ENCODE results near the gene SLC8B1. TPM values are rescaled to one million over a fixed set of nuclear protein-coding genes. Genes with fewer than 3 reads are reported as not detected.

Gene SLC8B1
- total and polyA plus RNA-seq, 2 of the 4 experiments (the other 2 are of a cell fraction) = 4.1 to 10.2 TPM

- Histone ChIP-seq H4K91ac (ENCODE audit: insufficient read depth, low read depth, low read length) (no peak overlapping the region), H2BK5ac (ENCODE audit: low read depth, low read length, poor library complexity, severe bottlenecking) (no peak overlapping the region), H3K23ac (ENCODE audit: low read depth, low read length) (no peak overlapping the region), H3K27me3 (ENCODE audit: control insufficient read depth, insufficient read depth, low read length) (no peaks in the 10 kb centered on the region), H3K9ac (ENCODE audit: low read depth, low read length) (no peak overlapping the region), H2BK20ac (ENCODE audit: low read depth, low read length) (no peak overlapping the region), H4K20me1 (ENCODE audit: insufficient read depth, low read length) (no peaks in the 10 kb centered on the region), H3K27ac (ENCODE audit: insufficient read depth, low read length) (no peak overlapping the region), H2BK120ac (ENCODE audit: low read depth, low read length) (no peak overlapping the region), H3K18ac (ENCODE audit: low read depth, low read length) (no peak overlapping the region), H2AFZ (replicated peaks; ENCODE audit: low read length, poor library complexity) (no peak overlapping the region), H2AK5ac (ENCODE audit: low read depth, low read length) (no peak overlapping the region), H2AK9ac (replicated peaks; ENCODE audit: low read depth, low read length, poor library complexity) (no peak overlapping the region), H3K9me1 (ENCODE audit: insufficient read depth, low read length) (no peaks in the 10 kb centered on the region), H4K8ac (ENCODE audit: low read depth in 2 of 2, low read length in 2 of 2) (no peak overlapping the region), H3K4me1 (ENCODE audit: control insufficient read depth, insufficient read depth, low read length) (no peaks in the 10 kb centered on the region), H4K5ac (ENCODE audit: low read depth, low read length) (no peak overlapping the region), H3K14ac (replicated peaks; ENCODE audit: low read depth, low read length) (no peak overlapping the region), H3K4me2 (ENCODE audit: low read depth, low read length) (no peak overlapping the region), H3K56ac (ENCODE audit: extremely low read depth, insufficient read depth, low read length) (no peak overlapping the region), H2BK15ac (ENCODE audit: low read depth, low read length) (no peak overlapping the region), H3K4ac (ENCODE audit: low read depth, low read length) (no peak overlapping the region), H3K36me3 (ENCODE audit: control insufficient read depth, insufficient read depth, low read length) (peaks cover 14% of the 10 kb centered on the region; the same call in 1 of the 2 replicates), H3K4me3 (ENCODE audit: insufficient read depth, low read depth, low read length) (no peak overlapping the region), H3K9me3 (ENCODE audit: control insufficient read depth, insufficient read depth, low read length) (no peaks in the 10 kb centered on the region), H3K79me1 (ENCODE audit: low read depth in 1 of 2, low read length in 2 of 2) (no peaks in the 10 kb centered on the region)
- no TSS peak for BruUV-seq (replicated peaks)
- ATAC-seq (ENCODE audit: low read depth) = no peak
- 70% methylated on average over 11 of the region's 22 CpGs; no CpG with 5 or more reads in 1 of the 2 experiments for WGBS, 2 experiments (ENCODE audit: extremely low coverage in 2 of 2, insufficient read length in 1 of 2)
- ChIA-PET POLR2A (ENCODE audit: unreplicated experiment) (no interaction called here), CTCF (no interaction called here)
- TF ChIP-seq POLR2A (IDR thresholded peaks at IDR 0.05; ENCODE audit: low read depth, low read length) (no peak), MXI1 (IDR thresholded peaks at IDR 0.05; ENCODE audit: borderline replicate concordance, low read depth, low read length) (no peak), CHD1 (IDR thresholded peaks at IDR 0.05; ENCODE audit: low read depth, low read length) (no peak), CTCF (conservative IDR thresholded peaks at IDR 0.05; ENCODE audit: low read depth, low read length) (no peak), RAD21 (IDR thresholded peaks at IDR 0.05; ENCODE audit: low read length) (no peak), BHLHE40 (IDR thresholded peaks at IDR 0.05; ENCODE audit: low read depth, low read length) (no peak), SMC3 (IDR thresholded peaks at IDR 0.05; ENCODE audit: low read depth, low read length) (no peak), MAZ (IDR thresholded peaks at IDR 0.05; ENCODE audit: borderline replicate concordance, low read depth, low read length) (no peak), CEBPB (IDR thresholded peaks at IDR 0.05; ENCODE audit: low read depth, low read length) (no peak), ELK1 (IDR thresholded peaks at IDR 0.05; ENCODE audit: borderline replicate concordance, low read depth, low read length) (no peak), RCOR1 (IDR thresholded peaks at IDR 0.05; ENCODE audit: insufficient replicate concordance, low read length) (no peak), MAFK (IDR thresholded peaks at IDR 0.05; ENCODE audit: low read depth, low read length) (no peak)
- in situ Hi-C loops (cut with MboI; ENCODE audit: low sequenced_read_pairs) (no loop called here), intact Hi-C loops (cut with micrococcal nuclease) (no loop called here), dilution Hi-C loops (cut with HindIII; ENCODE audit: low sequenced_read_pairs, unreplicated experiment) (no loop called here)
- DNase-seq = no peak
Observed at GRCh38 chr12:113285679-113286610, 49.0 kb downstream of the SLC8B1 start.

Data from IMR-90 (cell line).